Measurements from ENCODE around the gene TESK2.
A peak's percentile ranks its signal among the peaks of the same experiment; 100 is the strongest.

The TESK2 gene

GRCh38 chr1:45302505-45303150 is 188.3 kb downstream of the TESK2 start:
- no peak for DNase-seq

DNA sequence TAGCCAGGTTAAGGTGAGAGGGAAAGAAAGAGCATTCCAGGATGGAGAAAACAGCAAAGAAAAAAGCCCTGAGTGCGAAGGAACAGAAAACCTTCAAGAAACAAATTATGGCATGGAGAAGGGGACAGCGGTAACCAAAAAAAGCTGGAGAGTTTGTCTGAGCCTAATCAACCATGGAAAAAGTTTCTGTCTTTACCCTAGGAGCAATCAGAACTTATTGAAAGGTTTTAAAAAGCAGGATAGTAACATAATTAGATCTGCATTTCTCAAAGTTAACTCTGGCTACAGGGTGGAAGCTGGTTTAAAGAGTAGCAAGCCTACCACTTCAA is 190.3 kb downstream of the TESK2 start:
- no peak for DNase-seq

DNA sequence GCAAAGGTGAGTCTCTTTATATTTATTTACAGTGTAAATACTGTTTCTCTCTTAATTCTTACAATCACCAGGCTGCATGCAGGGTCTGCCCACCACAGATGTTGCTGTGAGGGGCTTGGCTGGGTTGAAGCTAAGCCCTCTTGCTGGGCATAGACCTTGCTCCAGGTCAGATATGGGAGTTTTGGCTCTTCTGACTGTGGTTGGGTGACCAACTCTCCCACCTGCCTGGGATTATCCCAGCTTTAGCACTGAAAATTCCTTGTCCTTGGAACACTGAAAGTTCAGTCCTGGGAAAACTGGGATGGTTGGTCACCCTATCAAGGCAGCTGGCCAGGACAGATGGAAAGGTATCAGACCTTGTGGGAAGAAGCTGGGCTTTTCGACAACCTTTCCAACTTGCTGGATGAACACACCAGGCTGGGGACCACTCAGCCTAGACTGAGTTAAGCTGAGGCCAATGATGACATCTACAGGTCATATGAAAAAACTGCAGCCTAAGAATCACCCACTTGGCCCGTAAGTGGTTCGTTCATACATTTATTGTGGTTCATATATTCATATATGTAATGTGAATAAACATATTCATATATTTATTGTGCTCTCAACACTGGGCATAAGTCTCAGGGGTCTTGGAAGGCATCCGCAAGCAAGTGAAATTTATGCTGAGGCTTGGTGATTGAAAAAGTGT is 190.8 kb downstream of the TESK2 start:
- peak; percentile 73 to 92 for DNase-seq

- no peak for DNase-seq
Observed at GRCh38 chr1:45299296-45299695, 191.7 kb downstream of the TESK2 start.

- no peak for DNase-seq
Observed at GRCh38 chr1:45297666-45298356, 193.2 kb downstream of the TESK2 start.

Measured in NCI-H526 (cell line).